CD4-positive, alpha-beta T cell treated with Interleukin-2 at 100 ng/mL for 4 hours (primary cell): ENCODE results near the gene PPFIA3.

Experiments used
- DNase-seq: peaks from one replicate; pipeline ENCODE4 v3.0.0-alpha.2; 2020; ENCODE audit warnings: low spot score

PPFIA3 gene

GRCh38 chr19:49182848-49183375 lies 63.6 kb downstream of the PPFIA3 start:
- no peak for DNase-seq

GRCh38 chr19:49186108-49186507 lies 66.8 kb downstream of the PPFIA3 start:
- no peak for DNase-seq

GRCh38 chr19:49188626-49189200 lies 69.4 kb downstream of the PPFIA3 start:
- no peak for DNase-seq

- DNase-seq: no peak
Measured at GRCh38 chr19:49189259-49189658, 69.9 kb downstream of the PPFIA3 start.

GRCh38 chr19:49190781-49191180 lies 71.4 kb downstream of the PPFIA3 start:
- DNase-seq: no peak

- DNase-seq: no peak
Measured at GRCh38 chr19:49193822-49194394, 74.6 kb downstream of the PPFIA3 start.

- no peak for DNase-seq
Measured at GRCh38 chr19:49194408-49194807, 75.1 kb downstream of the PPFIA3 start.

- no peak for DNase-seq
Measured at GRCh38 chr19:49196527-49197240, 77.3 kb downstream of the PPFIA3 start.

GRCh38 chr19:49200238-49200862 lies 81.0 kb downstream of the PPFIA3 start:
- DNase-seq: no peak
